Aortic smooth muscle cell (primary cell): ENCODE measurements around the gene LSM7. TPM values are rescaled to one million over a fixed set of nuclear protein-coding genes. Genes with fewer than 3 reads are reported as not detected.

Experiments used
- total RNA-seq: library from RNA; depleted of rRNA; stranded (reverse); fragments of >200 nt; gene quantifications from 2 replicates; pipeline ENCODE4 v1.2.3, GENCODE V29; 2014

The LSM7 gene
- 74.2 and 99.2 TPM in 2 replicates for total RNA-seq

GRCh38 chr19:2328401-2329148 lies at the start of gene LSM7, which contains the start of gene SPPL2B:
LSM7 (minus strand) TSS chr19:2328586; CDS start chr19:2328566, 20 bp downstream.
SPPL2B (plus strand) TSS chr19:2328684; CDS start chr19:2328710, 26 bp downstream.

GRCh38 chr19:2359992-2360685 lies 31.8 kb upstream of the LSM7 start, which contains the start of gene TMPRSS9:
TMPRSS9 (plus strand) TSS chr19:2360265; CDS start chr19:2389786, 29,521 bp downstream.

DNA sequence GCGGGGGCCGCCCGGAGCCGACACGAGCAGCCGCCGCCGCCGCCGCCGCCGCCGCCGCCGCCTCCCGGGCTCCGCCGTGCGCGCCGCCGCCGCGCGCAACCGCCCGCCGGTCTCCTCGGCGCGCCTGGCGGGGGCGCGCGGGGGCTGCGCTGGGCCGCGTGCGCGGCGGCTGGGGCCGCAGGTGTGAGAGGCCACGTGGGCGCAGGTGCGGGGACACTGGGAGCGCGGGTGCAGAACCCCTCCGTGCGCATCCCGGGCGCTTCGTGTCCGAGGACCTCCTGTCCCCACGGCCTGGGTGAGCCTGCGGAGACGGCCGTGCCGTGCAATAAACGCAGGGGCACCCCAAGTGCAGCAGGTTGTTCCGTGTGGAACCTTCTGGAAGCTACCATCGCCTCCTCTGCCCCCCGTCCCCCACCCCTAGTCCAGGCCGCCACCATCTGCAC lies 20.3 kb downstream of the LSM7 start, which contains the start of gene LINGO3:
Gene LINGO3, minus strand, starts transcription at position 41 of the 443 bp plus-strand sequence. CDS start 16,378 bp downstream, outside the sequence.

GRCh38 chr19:2282062-2282861 lies 46.1 kb downstream of the LSM7 start, which contains the start of gene PEAK3:
PEAK3 (minus strand) TSS chr19:2282175; CDS start chr19:2280931, 1,244 bp downstream.

Other genes with a start within 250 kb of the LSM7 start
- 14.5 and 16.8 TPM in 2 replicates for gene MOB3A, start 232.3 kb downstream of the LSM7 start, total RNA-seq
- gene IZUMO4, start 231.7 kb downstream of the LSM7 start, total RNA-seq, result 1.4 and 1.6 TPM in 2 replicates
- 102 and 105 TPM in 2 replicates for gene AP3D1, start 177.0 kb downstream of the LSM7 start, total RNA-seq
- 7.0 and 7.8 TPM in 2 replicates for gene DOT1L, start 164.7 kb downstream of the LSM7 start, total RNA-seq
- 44.6 and 51.4 TPM in 2 replicates for gene PLEKHJ1, start 92.3 kb downstream of the LSM7 start, total RNA-seq
- gene SF3A2, start 91.8 kb downstream of the LSM7 start, total RNA-seq, result 24.7 and 40.2 TPM in 2 replicates
- 0.92 and 0.93 TPM in 2 replicates for gene AMH, start 79.3 kb downstream of the LSM7 start, total RNA-seq
- not detected in 2 replicates for gene JSRP1, start 72.2 kb downstream of the LSM7 start, total RNA-seq
- gene PEAK3, start 46.4 kb downstream of the LSM7 start, total RNA-seq, result not detected in 2 replicates
- not detected in 2 replicates for gene LINGO3, start 20.4 kb downstream of the LSM7 start, total RNA-seq
- gene SPPL2B, start 98 bp upstream of the LSM7 start, total RNA-seq, result 29.8 and 31.2 TPM in 2 replicates
- not detected in 2 replicates for gene TMPRSS9, start 31.7 kb upstream of the LSM7 start, total RNA-seq
- gene TIMM13, start 99.0 kb upstream of the LSM7 start, total RNA-seq, result 29.0 and 34.5 TPM in 2 replicates
- gene LMNB2, start 128.4 kb upstream of the LSM7 start, total RNA-seq, result 41.9 and 80.5 TPM in 2 replicates
- 14.8 and 28.1 TPM in 2 replicates for gene GADD45B, start 147.5 kb upstream of the LSM7 start, total RNA-seq